Measurements from ENCODE around the gene PARD3. TPM values are rescaled to one million over a fixed set of nuclear protein-coding genes. Genes with fewer than 3 reads are reported as not detected.

Gene PARD3
- total RNA-seq, 3 donors from 2014 or later = 0.35 to 0.53 (median 0.37) TPM

DNA sequence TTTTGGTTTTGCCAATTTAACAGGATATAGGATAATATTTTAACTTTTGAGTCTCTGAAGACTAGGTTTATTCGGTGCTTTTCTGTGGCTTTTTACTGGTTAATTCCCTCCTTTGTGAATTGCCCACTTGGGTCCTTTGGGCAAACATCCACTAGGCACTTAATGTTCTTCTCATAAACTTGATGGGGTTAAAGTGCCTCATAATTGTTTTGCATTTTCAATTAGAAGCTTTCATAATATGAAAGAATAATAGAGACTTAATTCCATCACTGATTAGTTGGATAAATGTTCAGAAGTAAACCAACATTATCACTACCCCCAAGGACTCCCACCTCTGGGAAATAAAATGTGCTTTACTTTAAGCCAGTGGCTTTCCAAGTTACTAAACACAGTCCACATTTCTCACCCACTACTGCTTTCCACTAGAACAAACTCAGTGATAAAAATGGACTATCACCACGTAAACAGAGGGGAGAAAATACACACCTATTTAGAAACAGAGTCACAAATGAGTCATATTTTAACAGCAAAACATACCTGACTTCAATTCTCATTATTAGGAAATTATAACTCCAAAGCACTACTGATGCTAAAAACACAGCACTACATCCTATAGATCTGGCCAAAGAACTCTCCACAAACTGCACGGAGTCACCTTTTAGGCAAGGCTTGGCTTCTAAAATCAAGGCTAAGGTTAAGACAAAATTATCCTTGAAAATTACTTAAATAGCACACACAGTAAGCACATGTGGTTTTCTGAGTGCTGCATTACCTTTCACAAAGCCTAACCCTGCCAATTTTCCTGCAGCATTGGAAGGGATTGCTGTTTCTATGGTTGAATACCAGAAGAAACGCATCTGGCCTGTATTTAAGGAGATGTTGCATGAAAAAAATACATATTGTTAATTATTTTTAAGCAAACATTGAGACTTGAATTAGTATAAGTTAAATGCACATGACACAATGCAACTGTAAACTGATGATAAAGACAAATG lies 41.2 kb downstream of the PARD3 start:
- ATAC-seq = no peak
- no peak overlapping the region for H3K4me3 Mint-ChIP-seq
- peaks cover 12% of the 10 kb centered on the region for H3K27me3 Mint-ChIP-seq (ENCODE audit: low read depth)
- no peak for DNase-seq
- H3K9me3 Mint-ChIP-seq = no peaks in the 10 kb centered on the region
- no peaks in the 10 kb centered on the region for H3K36me3 Mint-ChIP-seq (ENCODE audit: insufficient read depth)
- no peaks in the 10 kb centered on the region for H3K4me1 Mint-ChIP-seq (ENCODE audit: low read depth)

DNA sequence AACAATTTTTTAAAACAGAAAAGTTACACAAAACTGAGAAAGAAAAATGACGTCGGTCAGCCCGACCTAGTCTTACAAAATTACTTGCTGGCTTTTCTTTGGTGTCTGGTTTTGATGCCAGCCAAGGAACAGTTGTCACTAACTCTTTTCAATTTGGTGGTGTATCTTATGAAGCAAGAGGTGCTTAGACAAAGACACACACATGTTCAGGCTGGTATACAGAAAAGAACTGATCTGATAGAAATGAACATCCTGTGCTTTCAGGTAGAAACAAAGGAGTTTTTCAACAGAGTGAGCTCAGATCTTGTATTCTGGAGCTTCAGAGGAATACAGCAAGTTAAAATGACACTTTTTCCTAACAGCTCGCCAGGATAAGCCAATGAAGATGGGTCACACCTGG lies 43.6 kb downstream of the PARD3 start:
- Mint-ChIP-seq H3K9me3 (no peaks in the 10 kb centered on the region), H3K4me3 (no peak overlapping the region), H3K4me1 (ENCODE audit: low read depth) (no peaks in the 10 kb centered on the region), H3K36me3 (ENCODE audit: insufficient read depth) (no peaks in the 10 kb centered on the region), H3K27me3 (ENCODE audit: low read depth) (peaks cover 13% of the 10 kb centered on the region)
- DNase-seq = no peak
- ATAC-seq = no peak

GRCh38 chr10:34771106-34771505 lies 44.0 kb downstream of the PARD3 start:
- no peaks in the 10 kb centered on the region for H3K36me3 Mint-ChIP-seq (ENCODE audit: insufficient read depth)
- no peak overlapping the region for H3K4me3 Mint-ChIP-seq
- ATAC-seq (no peak), DNase-seq (no peak)
- peaks cover 13% of the 10 kb centered on the region for H3K27me3 Mint-ChIP-seq (ENCODE audit: low read depth)
- no peaks in the 10 kb centered on the region for H3K4me1 Mint-ChIP-seq (ENCODE audit: low read depth)
- no peaks in the 10 kb centered on the region for H3K9me3 Mint-ChIP-seq

DNA sequence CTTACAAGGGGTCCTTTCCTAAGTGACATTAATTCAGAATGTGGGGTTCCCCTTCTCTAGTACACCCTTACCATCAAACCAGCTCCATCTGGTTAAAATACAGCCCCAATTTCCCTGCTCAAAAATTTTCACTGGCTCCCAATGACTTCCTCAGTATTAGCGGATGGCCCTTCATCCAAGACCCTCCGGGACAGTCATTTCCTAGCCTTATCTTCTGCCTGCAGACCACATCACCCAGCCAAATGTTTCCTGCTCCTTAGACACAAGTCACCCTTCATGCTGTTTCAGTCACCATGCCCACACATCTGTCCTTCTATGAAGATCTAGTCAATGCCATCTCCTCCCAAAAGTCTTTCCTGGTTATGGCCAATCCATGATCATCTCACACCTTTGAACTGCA lies 45.2 kb downstream of the PARD3 start:
- no peaks in the 10 kb centered on the region for H3K4me1 Mint-ChIP-seq (ENCODE audit: low read depth)
- DNase-seq (no peak), ATAC-seq (no peak)
- peaks cover 13% of the 10 kb centered on the region for H3K27me3 Mint-ChIP-seq (ENCODE audit: low read depth)
- no peaks in the 10 kb centered on the region for H3K36me3 Mint-ChIP-seq (ENCODE audit: insufficient read depth)
- H3K9me3 Mint-ChIP-seq = no peaks in the 10 kb centered on the region
- no peak overlapping the region for H3K4me3 Mint-ChIP-seq

DNA sequence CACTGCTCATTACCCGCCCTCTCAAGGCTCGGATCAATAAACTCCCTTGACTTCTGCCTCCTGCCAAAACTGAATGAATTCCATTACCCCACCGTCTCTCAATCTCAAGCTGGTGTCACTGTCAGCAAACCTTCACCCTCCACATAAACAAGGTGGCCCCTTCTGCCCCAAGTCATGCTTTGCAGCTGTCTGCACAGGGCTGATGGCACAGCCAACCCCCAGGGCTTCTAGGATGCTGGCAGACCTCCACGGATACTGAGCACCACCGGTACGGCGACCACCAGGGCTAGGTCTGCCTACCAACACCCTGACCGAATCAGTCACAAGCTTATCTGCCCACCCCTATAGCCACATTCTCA lies 46.1 kb downstream of the PARD3 start:
- DNase-seq = no peak
- ATAC-seq = no peak
- H3K4me3 Mint-ChIP-seq = no peak overlapping the region
- no peaks in the 10 kb centered on the region for H3K36me3 Mint-ChIP-seq (ENCODE audit: insufficient read depth)
- H3K27me3 Mint-ChIP-seq (ENCODE audit: low read depth) = peaks cover 13% of the 10 kb centered on the region
- no peaks in the 10 kb centered on the region for H3K9me3 Mint-ChIP-seq
- no peaks in the 10 kb centered on the region for H3K4me1 Mint-ChIP-seq (ENCODE audit: low read depth)

DNA sequence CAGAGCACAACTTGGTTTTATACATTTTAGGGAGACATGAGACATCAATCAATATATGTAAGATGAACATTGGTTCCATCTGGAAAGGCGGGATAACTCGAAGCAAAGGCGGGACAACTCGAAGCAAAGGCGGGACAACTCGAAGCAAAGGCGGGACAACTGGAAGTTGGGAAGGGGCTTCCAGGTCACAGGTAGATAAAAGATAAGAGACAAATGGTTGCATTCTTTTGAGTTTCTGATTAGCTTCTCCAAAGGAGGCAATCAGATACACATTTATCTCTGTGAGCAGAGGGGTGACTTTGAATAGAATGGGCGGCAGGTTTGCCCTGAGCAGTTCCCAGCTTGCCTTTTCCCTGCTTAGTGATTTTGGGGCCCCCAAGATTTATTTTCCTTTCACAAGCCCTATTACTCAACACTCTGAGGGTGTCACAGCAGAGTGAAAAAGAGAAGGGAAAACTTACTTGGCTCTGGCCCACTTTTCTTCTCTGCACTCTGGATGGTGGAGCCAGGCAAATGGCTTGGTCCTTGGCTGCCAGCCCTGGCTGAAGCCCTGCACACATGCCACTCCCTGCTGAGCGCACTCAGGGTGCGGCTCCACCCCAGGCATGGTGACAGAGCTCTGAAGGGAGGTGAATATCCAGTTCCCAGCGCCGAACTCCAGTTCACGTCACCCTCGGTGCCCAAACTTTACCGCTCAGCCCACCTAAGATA lies 46.7 kb downstream of the PARD3 start:
- Mint-ChIP-seq H3K27me3 (ENCODE audit: low read depth) (peaks cover 13% of the 10 kb centered on the region), H3K4me3 (no peak overlapping the region), H3K36me3 (ENCODE audit: insufficient read depth) (no peaks in the 10 kb centered on the region), H3K4me1 (ENCODE audit: low read depth) (no peaks in the 10 kb centered on the region), H3K9me3 (no peaks in the 10 kb centered on the region)
- DNase-seq (no peak), ATAC-seq (no peak)

DNA sequence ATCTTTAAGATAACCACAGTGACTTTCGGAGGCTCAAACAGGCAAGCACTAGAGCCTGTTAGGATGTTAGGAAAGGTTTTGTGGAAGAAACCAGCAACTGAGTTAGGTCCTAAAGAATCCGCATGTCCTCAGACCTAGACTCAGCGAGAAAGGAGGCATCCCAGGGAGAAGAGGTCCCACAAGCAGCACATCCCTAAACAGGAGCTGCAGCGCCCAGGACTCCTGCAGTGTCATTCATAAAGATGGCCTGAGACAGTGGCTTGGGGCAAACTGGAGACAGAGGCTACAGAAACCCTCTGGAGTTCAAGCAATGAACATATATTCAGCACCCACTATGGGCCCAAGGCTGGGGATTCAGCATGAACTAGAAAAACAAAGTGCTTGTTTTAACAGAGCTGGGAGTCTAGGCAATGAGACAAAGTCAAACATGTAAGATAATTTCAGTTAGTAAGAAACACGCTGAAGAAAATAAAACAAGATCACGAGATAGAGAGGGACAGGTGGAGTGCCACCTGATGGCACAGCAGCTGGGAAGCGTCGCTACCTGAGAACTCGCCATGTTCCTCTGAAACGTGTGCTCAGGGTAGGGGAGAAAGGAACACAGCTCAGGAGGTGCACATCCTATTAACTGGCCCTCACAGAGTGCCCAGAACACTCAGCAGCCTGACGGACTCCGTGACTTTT lies 48.1 kb downstream of the PARD3 start:
- H3K4me3 Mint-ChIP-seq = no peak overlapping the region
- no peak for ATAC-seq

GRCh38 chr10:34766266-34766600 lies 48.9 kb downstream of the PARD3 start:
- Mint-ChIP-seq H3K4me3 (no peak overlapping the region), H3K27me3 (ENCODE audit: low read depth) (peaks cover 17% of the 10 kb centered on the region), H3K9me3 (no peaks in the 10 kb centered on the region), H3K36me3 (ENCODE audit: insufficient read depth) (no peaks in the 10 kb centered on the region), H3K4me1 (ENCODE audit: low read depth) (no peaks in the 10 kb centered on the region)
- ATAC-seq (no peak), DNase-seq (no peak)

More for the DNA sequence above, 48.1 kb downstream of the PARD3 start:
- no peak for DNase-seq
- Mint-ChIP-seq H3K36me3 (ENCODE audit: insufficient read depth) (no peaks in the 10 kb centered on the region), H3K9me3 (no peaks in the 10 kb centered on the region), H3K27me3 (ENCODE audit: low read depth) (peaks cover 17% of the 10 kb centered on the region), H3K4me1 (ENCODE audit: low read depth) (no peaks in the 10 kb centered on the region)

- no peak for ATAC-seq
- Mint-ChIP-seq H3K4me3 (no peak overlapping the region), H3K27me3 (ENCODE audit: low read depth) (peaks cover 13% of the 10 kb centered on the region), H3K9me3 (no peaks in the 10 kb centered on the region), H3K36me3 (ENCODE audit: insufficient read depth) (no peaks in the 10 kb centered on the region), H3K4me1 (ENCODE audit: low read depth) (no peaks in the 10 kb centered on the region)
- no peak for DNase-seq
Observed at GRCh38 chr10:34764472-34764946, 50.6 kb downstream of the PARD3 start.

DNA sequence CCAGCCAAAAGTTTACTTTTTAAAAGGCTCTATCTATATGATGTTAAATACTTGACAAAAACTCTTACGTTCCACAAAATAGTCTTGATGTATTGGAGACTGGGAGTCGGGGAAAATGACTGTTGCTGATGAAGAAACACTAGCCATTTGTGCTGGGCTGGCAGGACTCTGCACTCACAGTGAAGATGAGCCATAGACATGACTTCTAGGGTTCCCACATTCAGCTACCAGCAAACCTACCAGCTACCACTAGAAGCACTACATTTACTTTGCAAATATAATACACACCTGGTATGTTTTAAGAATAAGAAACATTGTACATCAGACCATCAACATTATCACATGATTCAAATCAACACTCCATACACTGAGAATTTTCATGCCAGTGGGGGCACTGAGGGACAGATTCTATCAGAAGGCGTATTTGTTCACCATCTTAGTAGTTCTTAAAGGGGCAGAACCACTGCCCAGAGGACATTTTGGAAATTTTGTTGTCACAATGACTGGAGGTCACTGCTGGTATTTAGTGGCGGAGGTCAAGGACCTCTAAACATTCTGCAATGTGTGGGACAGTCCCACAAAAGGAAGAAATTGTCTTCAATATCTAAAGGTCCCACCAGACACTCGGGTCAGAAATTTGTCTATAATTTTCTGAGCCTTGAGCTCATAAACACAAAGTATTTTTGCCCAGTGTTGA lies 52.3 kb downstream of the PARD3 start:
- H3K4me3 Mint-ChIP-seq = no peak overlapping the region
- no peaks in the 10 kb centered on the region for H3K36me3 Mint-ChIP-seq (ENCODE audit: insufficient read depth)
- H3K4me1 Mint-ChIP-seq (ENCODE audit: low read depth) = no peaks in the 10 kb centered on the region
- ATAC-seq (no peak), DNase-seq (no peak)
- H3K9me3 Mint-ChIP-seq = no peaks in the 10 kb centered on the region
- H3K27me3 Mint-ChIP-seq (ENCODE audit: low read depth) = peaks cover 10% of the 10 kb centered on the region

DNA sequence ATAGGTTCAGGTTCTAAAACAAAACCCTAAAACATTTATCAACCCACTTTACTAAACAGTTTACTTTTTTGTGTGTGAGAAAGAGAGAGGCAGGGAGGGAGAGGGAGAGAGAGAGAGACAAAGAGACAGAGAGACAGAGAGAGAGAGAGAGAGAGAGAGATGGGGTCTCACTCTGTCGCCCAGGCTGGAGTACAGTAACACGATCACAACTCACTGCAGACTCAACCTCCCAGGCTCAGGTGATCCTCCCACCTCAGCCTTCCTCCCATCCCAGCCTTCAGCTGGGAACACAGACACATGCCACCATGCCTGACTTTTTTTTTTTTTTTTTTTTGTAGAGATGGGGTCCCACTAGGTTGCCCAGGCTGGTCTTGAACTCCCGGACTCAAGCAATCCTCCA lies 52.9 kb downstream of the PARD3 start:
- no peaks in the 10 kb centered on the region for H3K9me3 Mint-ChIP-seq
- no peak for DNase-seq
- no peak overlapping the region for H3K4me3 Mint-ChIP-seq
- no peak for ATAC-seq
- no peaks in the 10 kb centered on the region for H3K4me1 Mint-ChIP-seq (ENCODE audit: low read depth)
- no peaks in the 10 kb centered on the region for H3K36me3 Mint-ChIP-seq (ENCODE audit: insufficient read depth)
- peaks cover 10% of the 10 kb centered on the region for H3K27me3 Mint-ChIP-seq (ENCODE audit: low read depth)

DNA sequence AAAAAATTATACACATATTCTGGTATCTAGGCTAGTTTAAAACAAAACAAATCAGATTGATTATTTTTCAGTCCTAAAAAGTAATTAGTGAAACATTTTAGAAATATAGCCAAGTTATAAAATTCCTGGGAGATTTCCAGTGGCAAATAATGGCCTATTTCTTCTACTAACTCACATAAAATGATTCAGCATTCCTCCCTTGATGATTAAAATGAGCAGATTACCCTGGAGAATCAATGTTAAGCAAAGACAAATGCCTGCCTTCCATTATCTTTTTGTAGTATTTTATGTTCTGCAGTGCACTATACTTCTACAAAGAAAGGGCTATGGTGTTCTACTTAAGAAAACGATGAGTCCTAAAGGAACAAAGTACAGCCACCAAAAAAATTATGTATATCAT lies 53.6 kb downstream of the PARD3 start:
- H3K4me1 Mint-ChIP-seq (ENCODE audit: low read depth) = no peaks in the 10 kb centered on the region
- no peak for ATAC-seq
- DNase-seq = no peak
- H3K27me3 Mint-ChIP-seq (ENCODE audit: low read depth) = peaks cover 10% of the 10 kb centered on the region
- H3K9me3 Mint-ChIP-seq = no peaks in the 10 kb centered on the region
- H3K36me3 Mint-ChIP-seq (ENCODE audit: insufficient read depth) = no peaks in the 10 kb centered on the region
- no peak overlapping the region for H3K4me3 Mint-ChIP-seq

GRCh38 chr10:34760606-34761005 lies 54.5 kb downstream of the PARD3 start:
- H3K36me3 Mint-ChIP-seq (ENCODE audit: insufficient read depth) = no peaks in the 10 kb centered on the region
- H3K9me3 Mint-ChIP-seq = no peaks in the 10 kb centered on the region
- H3K27me3 Mint-ChIP-seq (ENCODE audit: low read depth) = peaks cover 10% of the 10 kb centered on the region
- ATAC-seq = no peak
- DNase-seq = no peak
- no peak overlapping the region for H3K4me3 Mint-ChIP-seq
- H3K4me1 Mint-ChIP-seq (ENCODE audit: low read depth) = no peaks in the 10 kb centered on the region

DNA sequence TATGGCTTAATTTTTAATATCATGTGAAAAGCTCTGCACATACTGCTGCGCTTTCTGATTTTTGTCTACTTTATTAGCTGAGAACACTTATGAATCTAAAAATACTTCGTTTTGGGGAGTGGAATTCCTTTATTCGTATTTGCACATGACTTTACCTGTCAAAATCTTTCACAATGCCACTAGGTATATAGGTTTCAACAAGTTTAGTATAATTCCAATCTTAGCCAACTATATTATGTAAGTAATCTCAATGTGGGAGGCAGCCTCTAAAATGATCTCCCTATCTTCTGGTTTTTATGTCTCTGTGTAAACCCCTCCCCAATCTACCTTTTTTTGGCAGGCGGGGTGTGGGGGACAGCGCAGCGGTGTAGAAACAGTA lies 55.3 kb downstream of the PARD3 start:
- Mint-ChIP-seq H3K4me1 (ENCODE audit: low read depth) (no peaks in the 10 kb centered on the region), H3K9me3 (no peaks in the 10 kb centered on the region), H3K4me3 (no peak overlapping the region), H3K27me3 (ENCODE audit: low read depth) (peaks cover 10% of the 10 kb centered on the region), H3K36me3 (ENCODE audit: insufficient read depth) (no peaks in the 10 kb centered on the region)
- ATAC-seq (no peak), DNase-seq (no peak)
